DOHH2 (cell line): ENCODE measurements around the gene KBTBD2.
"Not testable (repeated sequence)": the region's sequence is repeated elsewhere in the genome, so short reads cannot be mapped to it uniquely, and the experiment has no call there.

ENCODE experiments used
- H3F3A ChIP-seq: fragments of 200-600 bp; sonication (generic), shearing (Covaris generic); 2 replicates; pipeline ENCODE4 v1.6.0; 2016; ENCODE audit warnings: antibody characterized with exemption, mild to moderate bottlenecking; ENCODE audit not compliant: control insufficient read depth, insufficient read depth
- H3K27ac ChIP-seq: fragments of 200-600 bp; sonication (generic); 2 replicates; pipeline ENCODE4 v1.5.1; 2014; ENCODE audit warnings: low read depth, mild to moderate bottlenecking, low read length, moderate library complexity
- H3K27me3 ChIP-seq: fragments of 200-600 bp; sonication (generic); 2 replicates; pipeline ENCODE4 v1.6.1; 2014; ENCODE audit warnings: mild to moderate bottlenecking, low read length, mixed read lengths; ENCODE audit not compliant: control insufficient read depth
- H3K36me3 ChIP-seq: fragments of 200-600 bp; sonication (generic); 2 replicates; pipeline ENCODE4 v1.6.1; 2014; ENCODE audit warnings: mild to moderate bottlenecking, low read length, moderate library complexity, mixed read lengths; ENCODE audit not compliant: control insufficient read depth
- H3K4me1 ChIP-seq: fragments of 200-600 bp; sonication (generic); 2 replicates; pipeline ENCODE4 v1.6.1; 2014; ENCODE audit warnings: mild to moderate bottlenecking, low read length, mixed read lengths; ENCODE audit not compliant: control insufficient read depth
- H3K4me2 ChIP-seq: fragments of 200-600 bp; sonication (generic); 2 replicates; pipeline ENCODE4 v1.6.0; 2014; ENCODE audit warnings: mild to moderate bottlenecking, low read length, moderate library complexity
- H3K4me3 ChIP-seq: fragments of 200-600 bp; sonication (generic); 2 replicates; pipeline ENCODE4 v1.5.1; 2014; ENCODE audit warnings: mild to moderate bottlenecking, low read length, mixed read lengths
- H3K79me2 ChIP-seq: fragments of 200-600 bp; sonication (generic); 2 replicates; pipeline ENCODE4 v1.6.1; 2014; ENCODE audit warnings: mild to moderate bottlenecking, low read length, mixed read lengths; ENCODE audit not compliant: control insufficient read depth
- H3K9me2 ChIP-seq: fragments of 200-600 bp; sonication (generic); replicated peaks from 2 replicates; pipeline ENCODE4 v1.6.1; 2014; ENCODE audit warnings: mild to moderate bottlenecking, low read length, mixed read lengths; ENCODE audit not compliant: control insufficient read depth
- H3K9me3 ChIP-seq: fragments of 200-600 bp; sonication (generic); 2 replicates; pipeline ENCODE4 v1.6.1; 2014; ENCODE audit warnings: antibody characterized with exemption, low read length, mixed read lengths; ENCODE audit not compliant: control insufficient read depth, insufficient read depth
- H4K20me1 ChIP-seq: fragments of 200-600 bp; sonication (generic); 2 replicates; pipeline ENCODE4 v1.6.0; 2014; ENCODE audit warnings: low read depth, mild to moderate bottlenecking, antibody characterized with exemption, low read length, moderate library complexity; ENCODE audit not compliant: control insufficient read depth, insufficient read depth
- CTCF ChIP-seq: fragments of 200-600 bp; sonication (generic); IDR thresholded peaks from one replicate; pipeline ENCODE4 v1.5.1; 2014; ENCODE audit warnings: antibody characterized with exemption, mild to moderate bottlenecking, low read depth, low read length; ENCODE audit not compliant: poor library complexity, severe bottlenecking
- EZH2phosphoT487 ChIP-seq: fragments of 200-600 bp; sonication (generic); IDR thresholded peaks from 2 replicates; pipeline ENCODE4 v1.6.1; 2017; ENCODE audit warnings: borderline replicate concordance, mild to moderate bottlenecking, antibody characterized with exemption, low read length, moderate library complexity, mixed read lengths

Gene KBTBD2

GRCh38 chr7:32855837-32856775, 35.5 kb downstream of the KBTBD2 start:
- not testable (repeated sequence) for H4K20me1 ChIP-seq, H3K27ac ChIP-seq, H3K4me2 ChIP-seq, H3K9me2 ChIP-seq, H3K4me1 ChIP-seq, H3F3A ChIP-seq, H3K9me3 ChIP-seq, H3K79me2 ChIP-seq, H3K4me3 ChIP-seq, H3K36me3 ChIP-seq
- H3K27me3 ChIP-seq, result peaks cover 39% of the 10 kb centered on the region

GRCh38 chr7:32850654-32851053, 40.9 kb downstream of the KBTBD2 start:
- H3K36me3 ChIP-seq, result not testable (repeated sequence)

GRCh38 chr7:32848655-32849054, 42.9 kb downstream of the KBTBD2 start:
- H3K27me3 ChIP-seq, result peaks cover 17% of the 10 kb centered on the region
- not testable (repeated sequence) for H3K4me2 ChIP-seq, H3K4me1 ChIP-seq, H3K4me3 ChIP-seq, H3K9me2 ChIP-seq, H3K79me2 ChIP-seq, H3F3A ChIP-seq, H4K20me1 ChIP-seq, H3K27ac ChIP-seq, H3K9me3 ChIP-seq, H3K36me3 ChIP-seq

More at GRCh38 chr7:32850654-32851053, 40.9 kb downstream of the KBTBD2 start:
- not testable (repeated sequence) for H4K20me1 ChIP-seq, H3K9me2 ChIP-seq, H3K4me3 ChIP-seq, H3K4me2 ChIP-seq, H3K79me2 ChIP-seq, H3K27ac ChIP-seq, H3F3A ChIP-seq, H3K9me3 ChIP-seq, H3K4me1 ChIP-seq
- H3K27me3 ChIP-seq, result peaks cover 26% of the 10 kb centered on the region

- no peaks in the 10 kb centered on the region for H3K9me2 ChIP-seq
- peak overlapping the region; percentile 6 for H3K4me2 ChIP-seq
- no peaks in the 10 kb centered on the region for H3K36me3 ChIP-seq
These were observed 44.8 kb downstream of the KBTBD2 start for GRCh38 chr7:32846630-32847225.

GRCh38 chr7:32844748-32845147, 46.8 kb downstream of the KBTBD2 start:
- not testable (repeated sequence) for H3K9me3 ChIP-seq, H3K4me1 ChIP-seq, H3K4me3 ChIP-seq, H3K79me2 ChIP-seq, H3F3A ChIP-seq, H3K27me3 ChIP-seq, H4K20me1 ChIP-seq, H3K9me2 ChIP-seq, H3K27ac ChIP-seq, H3K4me2 ChIP-seq, H3K36me3 ChIP-seq

More at GRCh38 chr7:32846630-32847225, 44.8 kb downstream of the KBTBD2 start:
- H3K79me2 ChIP-seq, result no peaks in the 10 kb centered on the region
- no peaks in the 10 kb centered on the region for H4K20me1 ChIP-seq
- H3K4me3 ChIP-seq, result no peak overlapping the region
- no peaks in the 10 kb centered on the region for H3K9me3 ChIP-seq
- H3K27ac ChIP-seq, result no peak overlapping the region
- TF ChIP-seq EZH2phosphoT487 (no peak), CTCF (peak; percentile 96)
- H3F3A ChIP-seq, result no peaks in the 10 kb centered on the region
- peaks cover 11% of the 10 kb centered on the region; the same call in 1 of the 2 replicates for H3K27me3 ChIP-seq
- no peaks in the 10 kb centered on the region for H3K4me1 ChIP-seq

GRCh38 chr7:32843763-32844162, 47.8 kb downstream of the KBTBD2 start:
- H3K4me2 ChIP-seq, result not testable (repeated sequence)

GRCh38 chr7:32839846-32840245, 51.7 kb downstream of the KBTBD2 start:
- H3K36me3 ChIP-seq, H3K4me3 ChIP-seq, H3F3A ChIP-seq, H3K4me2 ChIP-seq, H3K9me2 ChIP-seq, H3K4me1 ChIP-seq, H4K20me1 ChIP-seq, H3K27ac ChIP-seq, H3K27me3 ChIP-seq, H3K79me2 ChIP-seq, H3K9me3 ChIP-seq: not testable (repeated sequence)

More at GRCh38 chr7:32843763-32844162, 47.8 kb downstream of the KBTBD2 start:
- H3K4me1 ChIP-seq, H3K36me3 ChIP-seq, H4K20me1 ChIP-seq, H3K9me2 ChIP-seq, H3K79me2 ChIP-seq, H3K27me3 ChIP-seq, H3K4me3 ChIP-seq, H3F3A ChIP-seq, H3K9me3 ChIP-seq, H3K27ac ChIP-seq: not testable (repeated sequence)
